Umbilical cord (tissue), 2 donors: ENCODE results near the gene SCNN1A. TPM values are rescaled to one million over a fixed set of nuclear protein-coding genes. Genes with fewer than 3 reads are reported as not detected.

Experiments
- DNase-seq: peaks from one replicate; pipeline ENCODE4 v3.0.0-alpha.2; 2015; ENCODE audit warnings: low spot score
- total RNA-seq: library from RNA; depleted of rRNA; stranded (reverse); fragments of >200 nt; gene quantifications from one replicate; pipeline ENCODE4 v1.2.3, GENCODE V29; 2014; ENCODE audit warnings: low replicate concordance; ENCODE audit not compliant: insufficient read depth

SCNN1A gene
- total RNA-seq, 1 donor from 2014 or later: 2.2 TPM

DNA sequence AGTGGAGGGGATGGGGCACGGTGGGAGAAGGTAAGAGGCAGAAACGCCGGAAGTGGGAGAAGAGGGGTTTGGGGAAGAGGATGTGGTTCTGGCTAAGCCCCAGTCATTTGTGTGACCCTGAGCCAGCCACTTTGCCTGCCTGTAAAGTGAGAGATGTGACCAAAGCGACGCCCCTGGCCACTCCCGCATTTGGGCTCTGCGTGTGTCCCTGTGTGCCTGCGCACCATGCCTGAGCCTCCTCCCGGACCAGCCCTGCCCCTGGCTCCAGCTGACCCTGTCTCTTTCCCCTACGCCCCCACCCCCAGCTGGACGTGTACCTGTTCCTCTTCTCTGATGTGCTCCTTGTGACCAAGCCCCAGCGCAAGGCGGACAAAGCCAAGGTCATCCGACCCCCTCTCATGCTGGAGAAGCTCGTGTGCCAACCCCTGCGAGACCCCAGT, 56.9 kb downstream of the SCNN1A start:
- DNase-seq: no peak

DNA sequence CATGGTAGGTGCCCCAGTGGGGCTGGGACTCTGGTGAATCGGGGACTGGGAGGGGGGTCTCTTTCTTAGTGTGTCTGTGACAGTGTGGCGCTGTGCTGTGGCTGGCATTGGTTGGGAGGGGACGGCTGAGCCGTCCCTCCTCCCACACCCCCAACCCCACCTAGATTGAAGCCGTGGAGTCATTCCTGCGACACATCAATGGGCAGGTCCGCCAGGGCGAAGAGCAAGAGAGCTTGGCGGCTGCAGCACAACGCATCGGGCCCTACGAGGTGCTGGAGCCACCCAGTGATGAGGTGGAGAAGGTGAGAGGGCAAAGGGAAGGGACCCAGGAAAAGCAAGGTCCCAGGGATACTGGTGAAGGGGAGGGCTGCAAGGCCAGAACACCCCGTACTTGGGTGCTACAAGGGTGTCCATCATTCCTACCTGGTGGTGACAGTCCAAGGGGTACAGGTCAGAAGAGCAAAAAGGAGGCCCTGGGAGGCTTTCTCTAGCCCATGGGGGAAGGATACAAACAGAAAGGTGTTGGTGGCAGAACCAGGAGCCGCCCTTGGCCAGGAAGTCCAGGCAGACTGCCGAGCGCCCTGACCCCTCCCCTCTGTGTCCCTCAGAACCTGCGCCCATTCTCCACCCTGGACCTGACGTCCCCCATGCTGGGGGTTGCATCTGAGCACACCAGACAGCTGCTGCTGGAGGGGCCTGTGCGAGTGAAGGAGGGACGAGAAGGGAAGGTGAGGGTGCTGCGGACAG, 57.5 kb downstream of the SCNN1A start:
- DNase-seq: no peak

DNA sequence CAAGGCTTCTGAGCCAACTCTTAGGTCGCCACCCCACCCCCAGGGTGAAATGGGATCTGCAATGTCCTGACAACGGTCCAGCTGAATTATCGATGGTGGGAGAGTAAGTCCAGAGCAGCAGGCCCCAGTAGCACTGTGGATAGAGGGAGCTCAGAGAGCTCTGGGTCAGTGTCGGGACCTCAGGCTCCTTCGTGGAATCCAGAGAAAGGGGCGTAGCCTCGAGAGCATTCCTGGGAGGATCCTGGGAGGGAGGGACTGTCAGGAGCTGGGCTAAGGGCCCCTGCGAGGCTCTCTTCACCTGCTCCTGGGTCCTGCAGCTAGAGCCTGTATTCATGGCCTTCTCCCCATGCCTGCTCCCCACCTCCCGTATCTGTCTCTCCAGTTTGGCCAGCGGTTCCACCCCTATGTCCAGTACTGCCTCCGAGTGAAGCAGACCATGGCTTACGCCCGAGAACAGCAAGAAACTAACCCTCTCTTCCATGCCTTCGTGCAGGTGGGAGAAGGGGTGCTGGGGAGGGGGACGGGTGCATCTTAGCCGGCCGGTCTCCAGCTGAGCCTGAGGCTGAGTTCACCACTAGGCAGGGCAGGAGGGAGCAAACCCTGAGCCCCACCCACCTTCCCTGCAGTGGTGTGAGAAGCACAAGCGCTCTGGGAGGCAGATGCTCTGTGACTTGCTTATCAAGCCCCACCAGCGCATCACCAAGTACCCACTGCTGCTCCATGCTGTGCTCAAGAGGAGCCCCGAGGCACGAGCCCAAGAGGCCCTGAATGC, 58.3 kb downstream of the SCNN1A start:
- DNase-seq: no peak

DNA sequence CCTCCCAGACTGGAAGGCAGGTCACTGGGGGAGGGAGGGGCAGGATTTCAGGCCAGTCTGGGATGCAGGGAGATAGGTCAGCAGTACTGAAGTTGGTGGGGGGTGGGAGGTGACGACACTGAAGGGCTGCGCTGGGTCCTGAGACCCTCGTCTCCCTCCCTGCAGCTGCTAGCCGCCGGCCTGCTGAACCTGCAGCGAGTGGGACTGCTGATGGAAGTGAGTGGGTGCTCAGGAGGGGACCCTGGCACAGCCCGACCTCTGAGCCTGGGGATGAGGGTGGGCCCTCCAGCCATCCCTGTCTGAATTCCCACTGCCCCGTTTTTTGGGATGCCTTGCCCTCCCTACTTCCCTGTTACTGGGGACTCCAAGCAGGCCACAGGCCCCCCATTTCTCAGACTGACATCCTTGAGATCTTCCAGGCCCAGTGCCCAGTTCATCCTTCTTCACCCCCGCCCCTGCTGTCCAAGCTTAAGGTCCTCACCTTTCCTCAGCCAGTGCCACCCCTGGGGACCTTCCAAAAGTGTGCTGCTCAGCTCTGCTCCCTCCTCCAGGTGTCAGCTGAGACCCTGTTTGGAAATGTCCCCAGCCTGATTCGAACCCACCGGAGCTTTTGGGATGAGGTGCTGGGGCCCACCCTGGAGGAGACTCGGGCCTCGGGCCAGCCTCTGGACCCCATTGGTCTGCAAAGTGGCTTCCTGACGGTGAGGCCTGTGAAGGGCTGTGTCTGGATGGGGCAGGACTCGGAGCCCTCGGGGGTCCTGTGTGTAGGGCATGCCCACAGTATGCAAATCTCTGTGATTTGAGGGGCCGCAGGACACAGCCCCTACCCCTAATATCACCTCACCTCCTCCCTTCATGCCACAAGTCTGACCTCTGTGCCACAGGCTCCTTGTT, 59.4 kb downstream of the SCNN1A start:
- DNase-seq: no peak

DNA sequence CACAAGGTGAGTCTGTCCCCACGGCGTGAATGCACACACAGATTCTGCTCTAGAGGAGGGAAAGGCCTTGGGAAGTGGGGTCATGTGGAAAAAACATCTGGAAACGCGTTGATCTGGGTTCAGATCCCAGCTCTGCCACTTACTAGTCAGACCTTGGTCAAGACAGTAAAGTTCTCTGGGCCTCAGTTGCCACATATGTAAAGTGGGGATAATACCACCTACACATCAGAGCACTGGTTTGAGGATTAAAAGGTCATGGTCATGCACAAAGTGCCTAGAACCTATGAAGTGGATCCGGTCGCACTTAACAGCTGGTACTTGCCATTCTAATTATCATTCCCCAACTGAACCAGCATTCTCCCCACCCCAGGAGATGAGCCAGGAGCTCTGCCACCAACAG, 60.2 kb downstream of the SCNN1A start:
- no peak for DNase-seq

DNA sequence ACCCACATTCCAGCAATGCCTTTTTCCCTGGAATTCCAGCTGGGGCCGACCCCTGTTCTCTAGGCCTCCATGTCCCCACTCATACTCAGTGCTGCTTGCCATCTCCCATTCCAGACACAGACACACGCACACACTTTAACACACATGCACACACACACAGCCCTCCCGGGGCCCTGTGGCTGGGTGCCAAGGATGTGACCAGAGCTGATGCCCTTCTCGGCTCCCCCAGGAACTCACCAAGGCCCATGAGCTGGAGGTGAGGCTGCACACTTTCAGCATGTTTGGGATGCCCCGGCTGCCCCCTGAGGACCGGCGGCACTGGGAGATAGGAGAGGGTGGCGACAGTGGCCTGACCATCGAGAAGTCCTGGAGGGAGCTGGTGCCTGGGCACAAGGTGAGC, 60.6 kb downstream of the SCNN1A start:
- DNase-seq: no peak

DNA sequence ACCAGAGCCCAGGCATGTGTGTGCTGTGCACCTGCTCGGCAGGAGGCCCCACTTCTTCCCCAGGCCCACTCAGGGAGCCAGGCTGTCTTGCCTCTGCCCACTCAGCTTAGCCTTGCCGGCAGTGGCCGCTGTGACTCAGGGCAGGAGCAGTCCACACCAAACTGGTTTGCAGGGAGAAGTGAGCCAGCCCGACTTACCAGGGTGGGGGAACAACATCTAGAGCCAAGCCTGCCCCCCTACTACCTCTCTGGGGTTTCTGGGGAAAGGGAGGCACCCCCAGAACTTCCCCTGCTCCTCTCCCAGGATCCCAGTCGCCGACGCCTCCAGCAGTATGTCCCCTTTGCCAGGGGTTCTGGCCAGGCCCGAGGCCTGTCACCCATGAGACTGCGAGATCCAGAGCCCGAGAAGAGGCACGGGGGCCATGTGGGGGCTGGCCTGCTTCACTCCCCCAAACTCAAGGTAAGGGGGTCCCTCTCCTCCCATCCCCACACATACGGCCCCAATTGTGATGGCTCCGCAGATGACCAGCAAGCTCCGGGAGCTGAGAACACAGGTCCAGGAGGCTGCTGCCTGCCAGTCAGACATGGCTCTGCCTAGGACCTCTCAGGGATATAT, 61.9 kb downstream of the SCNN1A start:
- no peak for DNase-seq

DNA sequence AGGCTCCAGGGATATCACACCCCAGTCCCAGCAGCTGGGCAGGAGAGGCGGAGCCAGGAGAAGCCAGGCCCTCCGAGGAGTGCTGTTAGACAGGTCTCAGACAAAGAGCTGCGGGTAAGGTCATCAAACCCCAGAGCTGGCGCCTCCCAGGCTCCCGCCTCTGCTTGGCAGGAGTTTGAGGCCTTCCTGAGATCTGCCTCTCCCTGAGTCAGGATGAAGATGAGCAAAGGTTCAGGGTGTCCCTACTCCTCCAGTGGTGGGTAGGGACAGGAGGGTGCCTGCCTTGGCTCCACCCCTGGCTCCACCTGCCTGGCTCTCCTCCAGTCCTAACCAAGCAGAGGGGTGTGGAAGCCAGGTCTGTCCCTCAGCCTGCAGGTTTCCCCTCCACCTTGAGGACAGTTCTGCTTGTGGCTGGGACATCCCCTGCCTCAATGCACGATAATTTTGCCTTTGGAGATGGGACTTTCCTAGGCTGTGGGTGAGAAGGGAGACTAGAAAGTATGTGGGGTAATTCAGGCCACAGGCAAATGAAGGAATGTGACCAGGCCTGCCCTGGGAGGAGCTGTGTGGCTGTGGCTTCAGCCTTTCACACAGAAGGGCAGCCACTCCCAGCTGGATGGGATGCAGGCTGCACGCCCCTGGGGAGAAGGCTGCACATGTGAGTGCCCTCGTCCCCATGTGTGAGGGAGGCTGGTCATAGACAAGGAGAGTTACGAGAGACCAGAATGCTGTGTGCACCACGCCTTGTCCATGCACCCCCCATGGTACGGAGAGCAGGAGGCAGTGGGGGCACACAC, 62.6 kb downstream of the SCNN1A start:
- no peak for DNase-seq

DNA sequence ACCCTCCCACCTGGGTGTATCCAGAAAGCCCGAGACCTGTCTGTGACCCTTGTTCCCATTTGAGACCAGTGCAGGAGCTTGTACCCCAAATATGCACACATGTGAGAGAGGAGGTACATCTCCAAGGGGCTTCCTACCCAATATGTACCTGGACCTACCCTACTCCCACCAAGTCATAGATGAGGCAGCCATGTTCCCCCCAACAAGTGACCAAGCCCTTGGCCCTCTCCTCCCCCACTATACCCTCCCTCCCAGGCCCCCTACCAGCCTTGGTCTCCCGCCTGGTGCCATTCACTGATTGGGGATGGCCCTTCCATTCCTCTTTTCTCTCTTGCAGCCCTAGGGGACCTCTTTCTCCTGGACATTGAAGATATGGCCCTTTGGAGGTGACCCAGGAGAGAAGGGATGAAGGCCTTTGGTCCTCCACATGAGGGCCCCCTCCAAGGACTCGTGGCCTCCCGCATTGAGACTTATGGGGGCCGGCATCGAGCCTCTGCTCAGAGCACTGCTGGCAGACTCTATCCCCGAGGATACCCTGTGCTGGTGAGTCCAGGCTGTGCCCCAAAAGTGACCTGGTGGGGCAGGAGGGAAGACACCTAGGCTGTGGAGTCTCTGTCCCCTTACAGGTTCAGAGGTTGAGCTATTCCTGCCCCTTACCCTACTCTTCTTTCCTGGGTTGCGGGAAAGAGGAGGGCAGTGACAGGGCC, 63.4 kb downstream of the SCNN1A start:
- no peak for DNase-seq

DNA sequence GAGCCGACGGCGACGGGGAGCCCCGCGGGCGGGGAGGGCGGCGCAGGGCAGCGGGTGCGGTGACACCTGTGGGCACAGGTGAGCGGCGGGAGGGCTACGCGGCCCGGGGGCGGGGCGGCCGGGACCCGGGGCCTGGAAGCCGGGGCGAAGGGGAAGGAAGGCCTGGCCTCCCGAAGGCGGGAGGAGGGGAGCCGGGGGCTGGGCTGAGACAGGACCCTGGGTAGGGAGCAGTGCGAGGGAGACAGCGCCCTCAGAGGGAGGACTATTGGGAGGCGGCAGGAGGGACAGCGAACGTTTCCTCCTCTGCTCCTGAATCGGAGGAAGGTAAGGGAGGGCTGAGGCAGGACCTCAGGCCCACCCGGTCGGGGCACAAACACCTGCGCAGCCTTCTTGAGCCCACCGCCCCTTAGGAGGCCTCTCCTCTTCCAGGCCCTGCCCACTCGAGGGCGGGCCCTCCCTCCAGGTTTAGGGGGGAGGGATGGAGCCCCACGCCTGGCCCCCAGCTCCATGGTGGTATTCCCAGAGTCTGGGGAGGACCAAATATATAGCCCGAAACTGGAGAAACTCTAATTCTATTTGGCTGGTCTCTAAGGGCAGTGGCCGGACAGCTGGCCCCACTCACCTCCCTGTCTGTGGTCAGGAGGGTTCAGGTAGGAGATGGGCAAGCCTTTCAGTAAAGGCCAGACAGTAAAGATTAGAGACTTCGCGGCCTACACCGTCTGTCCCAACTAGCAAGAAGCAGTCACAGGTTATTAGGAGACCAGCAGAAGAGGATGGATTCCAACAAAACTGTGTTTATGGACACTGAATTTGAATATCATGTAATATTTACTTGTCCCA, 64.4 kb downstream of the SCNN1A start:
- DNase-seq: no peak

DNA sequence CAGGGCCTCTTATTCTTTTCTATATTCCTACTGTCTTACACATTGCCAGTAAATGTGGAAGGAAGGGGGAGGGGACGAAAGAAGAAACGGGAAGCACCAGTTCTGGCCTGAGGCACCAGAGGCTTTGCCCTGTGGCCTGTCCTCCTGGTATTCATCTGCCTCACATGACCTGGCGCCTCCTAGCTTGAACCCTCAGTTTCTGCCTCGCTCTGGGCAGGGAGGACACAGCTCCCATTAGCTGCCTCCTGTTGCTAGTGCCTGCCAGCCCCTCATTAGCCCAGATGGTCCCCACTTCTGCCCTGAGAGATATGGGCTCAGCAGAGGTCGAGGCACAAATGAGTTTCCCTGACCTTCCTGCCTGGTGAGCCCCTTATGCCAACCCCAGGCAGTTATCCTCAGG, 67.8 kb downstream of the SCNN1A start:
- no peak for DNase-seq

DNA sequence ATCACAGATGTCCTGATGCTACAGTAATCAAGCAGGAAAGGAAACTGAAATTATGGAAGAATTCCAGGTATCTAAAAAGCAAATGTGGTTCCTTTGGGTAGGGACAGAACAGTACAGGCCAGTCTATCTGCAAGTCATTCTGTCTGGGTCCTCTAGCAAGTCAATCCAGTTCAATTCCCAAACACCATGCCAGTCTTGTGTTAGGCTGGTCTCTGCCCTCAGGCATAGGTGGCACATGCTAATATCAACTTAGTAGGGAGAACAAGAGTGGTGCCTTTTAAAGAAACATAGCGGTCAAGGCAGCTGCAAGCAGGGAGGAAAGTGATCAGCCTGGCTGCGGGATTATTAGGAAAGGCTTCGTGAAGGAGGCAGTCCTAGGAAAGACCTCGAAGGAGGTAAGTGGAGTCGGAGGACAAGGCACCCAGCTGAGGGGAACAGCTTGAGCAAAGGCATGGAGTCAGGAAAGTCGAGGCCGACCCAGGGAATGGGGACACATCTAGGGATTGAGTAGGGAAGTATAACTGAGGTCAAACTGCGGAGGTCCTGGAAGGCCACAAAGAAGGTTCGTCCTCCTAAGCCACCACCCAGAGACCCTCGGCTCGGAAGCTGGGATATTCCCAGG, 68.7 kb downstream of the SCNN1A start:
- DNase-seq: no peak

DNA sequence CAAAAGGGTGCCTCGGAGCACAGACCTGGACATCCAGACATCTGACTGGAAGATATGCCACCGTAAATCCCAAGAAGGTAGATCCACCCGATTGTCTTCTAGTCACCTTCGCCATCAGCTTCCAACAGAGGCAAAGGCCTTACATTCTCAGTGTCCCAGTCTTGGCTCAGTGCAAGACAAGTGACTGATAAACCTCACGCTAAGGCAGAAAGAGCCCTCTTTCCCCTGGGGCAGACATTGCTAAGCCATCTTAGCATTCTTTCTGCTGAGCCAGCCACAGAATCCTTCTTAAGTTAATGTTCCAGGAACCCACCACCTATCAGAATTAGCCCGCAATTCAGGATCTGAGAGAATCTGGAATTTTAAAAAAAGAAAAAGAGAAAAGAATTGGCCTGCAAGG, 69.2 kb downstream of the SCNN1A start:
- DNase-seq: no peak

DNA sequence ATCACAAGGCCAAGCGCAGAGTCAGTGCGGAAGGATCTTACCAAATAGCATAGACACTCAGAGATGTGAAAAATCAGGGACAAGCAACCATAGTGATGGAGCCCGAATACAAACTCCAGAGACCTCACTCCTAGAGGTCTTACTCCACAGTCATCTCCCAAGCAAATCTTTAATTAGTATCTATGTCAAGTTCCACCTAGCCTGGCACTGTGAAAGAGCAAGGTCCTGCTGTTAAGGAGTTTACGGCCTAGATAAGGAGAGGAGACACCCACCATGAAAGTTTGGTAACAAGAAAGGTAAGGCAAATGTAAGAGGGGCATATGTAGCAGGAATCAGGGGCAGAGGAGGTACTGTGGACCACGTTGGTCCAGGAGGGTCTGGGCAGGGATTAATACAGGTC, 72.3 kb downstream of the SCNN1A start:
- DNase-seq: no peak

DNA sequence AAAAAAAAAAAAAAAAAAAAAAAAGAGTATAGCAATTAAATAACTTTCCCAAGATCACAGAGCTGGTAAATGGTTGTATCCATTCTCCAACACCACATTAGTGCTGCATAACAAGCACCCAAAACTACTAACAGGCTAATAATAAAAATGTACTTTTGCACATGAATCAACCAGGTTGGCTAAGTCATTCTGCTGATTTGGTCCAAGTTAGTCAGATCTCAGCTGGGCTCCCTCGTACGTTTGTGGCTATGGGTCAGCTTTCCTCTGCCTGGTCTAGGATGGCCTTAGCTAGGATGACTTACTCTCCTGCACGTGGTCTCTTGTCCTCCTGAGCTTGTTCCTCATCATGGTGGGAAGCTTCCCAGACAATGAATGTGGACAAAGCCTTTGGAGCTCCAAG, 72.7 kb downstream of the SCNN1A start:
- DNase-seq: no peak

DNA sequence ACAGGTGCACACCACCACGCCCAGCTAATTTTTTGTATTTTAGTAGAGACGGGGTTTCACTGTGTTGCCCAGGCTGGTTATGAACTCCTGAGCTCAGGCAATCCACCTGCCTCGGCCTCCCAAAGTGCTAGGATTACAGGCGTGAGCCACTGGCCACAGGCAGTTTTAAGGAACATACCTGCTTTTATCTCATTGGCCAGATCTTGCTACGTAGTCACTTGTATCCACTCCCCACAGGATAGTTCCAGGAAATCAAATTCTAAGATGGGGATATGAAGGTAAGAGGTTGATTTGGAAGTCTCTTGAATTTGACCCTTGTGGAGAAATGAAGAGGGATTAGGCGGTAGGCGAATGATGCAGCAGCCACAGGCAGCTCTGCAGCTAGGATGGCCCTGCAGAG, 73.6 kb downstream of the SCNN1A start:
- no peak for DNase-seq

DNA sequence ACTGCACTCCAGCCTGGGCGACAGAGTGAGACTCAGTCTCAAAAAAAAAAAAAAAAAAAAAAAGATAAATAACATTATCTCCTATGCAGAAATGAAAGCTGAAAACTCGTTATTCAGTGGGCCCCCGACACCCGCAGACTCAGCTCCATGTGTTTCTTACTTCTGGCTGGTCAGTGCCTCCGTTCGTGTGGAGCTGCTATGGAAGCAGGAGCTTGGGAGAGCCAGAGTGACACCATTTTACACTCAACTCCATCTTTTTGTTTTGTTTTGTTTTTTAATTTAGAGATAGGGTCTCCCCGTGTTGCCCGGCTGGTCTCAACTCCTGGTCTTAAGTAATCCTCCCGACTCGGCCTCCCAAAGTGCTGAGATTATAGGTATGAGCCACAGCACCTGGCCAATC, 78.2 kb downstream of the SCNN1A start:
- no peak for DNase-seq
